ENCODE results near the gene CD248.

CD248 gene

DNA sequence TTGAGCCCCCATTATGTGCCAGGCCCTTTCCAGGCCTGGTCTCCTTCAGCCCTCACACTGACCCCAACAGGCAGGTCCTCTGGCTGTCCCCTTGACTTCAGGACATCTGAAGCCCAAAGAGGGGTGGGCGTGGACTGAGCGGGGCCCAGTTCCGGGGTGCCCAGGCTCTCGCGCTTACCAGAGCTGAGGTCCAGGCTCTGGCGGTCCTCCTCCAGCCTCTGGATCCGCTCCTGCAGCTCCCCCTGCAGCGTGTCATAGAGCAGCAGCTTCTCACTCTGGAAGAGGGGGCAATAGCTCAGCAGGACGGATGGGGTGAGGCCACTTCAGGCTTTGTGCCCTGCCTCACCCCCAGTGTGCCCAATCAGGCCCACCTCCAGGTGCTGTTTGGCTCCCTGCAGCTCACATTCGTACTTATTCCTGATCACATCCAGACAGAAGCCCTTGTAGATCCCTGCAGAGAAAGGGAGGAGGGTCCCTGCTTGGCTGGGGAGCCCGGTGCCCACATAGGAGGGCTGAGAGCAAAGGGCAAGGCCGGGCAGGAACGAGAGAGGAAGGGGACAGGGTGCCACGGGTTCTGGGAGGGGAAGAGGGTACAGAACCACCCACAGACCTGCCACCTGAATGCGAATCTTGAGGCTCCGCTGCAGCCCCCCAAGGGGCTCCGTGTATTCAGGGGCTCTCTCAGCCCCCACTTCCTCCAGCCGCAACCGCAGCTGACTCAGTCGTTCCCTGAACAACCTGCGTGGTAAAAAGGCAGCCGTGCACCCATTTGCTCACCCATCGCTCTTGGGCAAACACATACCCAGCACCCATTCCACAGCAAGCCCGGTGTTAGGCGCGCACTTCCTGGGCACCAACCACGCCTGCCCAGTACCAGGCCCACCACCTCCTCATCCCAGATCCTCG, 24.0 kb upstream of the CD248 start:
- no peak for DNase-seq (ENCODE audit: low read depth in 3 of 3)

DNA sequence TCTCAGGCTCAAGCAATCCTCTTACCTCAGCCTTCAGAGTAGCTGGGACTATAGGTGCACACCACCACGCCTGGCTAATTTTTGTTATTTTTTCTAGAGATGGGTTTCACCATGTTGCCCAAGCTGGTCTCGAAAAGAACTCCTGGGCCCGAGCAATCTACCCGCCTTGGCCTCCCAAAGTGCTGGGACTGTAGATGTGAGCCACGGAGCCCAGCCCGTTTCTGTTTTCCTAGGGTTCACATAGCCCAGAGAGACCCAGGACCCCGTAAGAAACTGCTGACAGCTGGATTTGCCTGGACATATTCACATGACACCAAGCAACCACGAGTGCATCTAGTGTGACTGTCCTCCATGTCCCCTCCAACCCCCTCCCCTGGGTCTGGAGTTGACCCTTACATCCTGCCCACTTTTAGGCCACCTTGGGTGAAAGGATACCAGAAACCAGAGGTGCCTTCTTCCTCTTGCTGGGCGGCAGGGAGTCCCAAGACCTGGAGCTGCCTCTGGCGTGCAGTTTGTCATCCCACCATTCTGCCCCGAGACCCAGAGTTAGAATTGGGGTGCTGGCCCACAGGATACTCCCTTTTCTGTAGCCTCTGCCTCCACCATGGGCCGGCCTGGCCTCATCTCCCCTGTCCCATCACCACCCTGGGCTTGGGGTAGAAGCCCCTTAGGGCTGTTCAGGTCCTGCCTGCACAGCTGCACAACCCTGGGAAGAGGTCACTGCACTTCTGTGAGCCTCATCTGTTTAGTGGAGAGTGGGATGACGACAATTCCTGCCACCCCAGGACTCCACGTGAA, 23.0 kb upstream of the CD248 start:
- DNase-seq (ENCODE audit: low read depth in 3 of 3): no peak

DNA sequence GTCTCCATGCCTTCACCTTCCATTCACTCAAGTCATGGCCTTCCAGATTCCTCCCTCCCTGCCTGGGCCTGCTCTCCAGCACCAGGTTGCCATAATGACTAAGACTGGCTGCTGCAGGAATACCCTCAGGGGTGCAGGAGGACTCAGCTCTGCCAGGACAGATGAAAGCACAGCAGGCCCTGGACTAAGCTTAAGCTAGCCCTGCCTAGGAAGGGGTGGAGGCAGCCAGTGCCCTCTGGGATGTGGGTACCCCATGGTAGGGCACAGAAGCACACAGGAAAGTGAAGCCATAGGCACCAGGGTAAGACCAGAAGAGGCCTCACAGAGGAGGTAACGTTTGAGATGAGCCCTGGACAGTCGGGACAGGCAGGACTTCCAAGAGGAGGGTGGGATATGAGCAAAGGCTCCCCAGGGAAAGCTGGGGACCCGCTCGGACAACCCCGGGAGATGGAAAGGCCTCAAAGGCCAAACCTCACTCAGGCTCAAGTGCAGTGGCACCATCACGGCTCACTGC, 22.4 kb upstream of the CD248 start:
- DNase-seq (ENCODE audit: low read depth in 3 of 3): no peak

- no peak for DNase-seq (ENCODE audit: low read depth in 3 of 3)
These were observed 21.7 kb upstream of the CD248 start for GRCh38 chr11:66338276-66339161.

GRCh38 chr11:66337103-66337899, 20.5 kb upstream of the CD248 start:
- DNase-seq (ENCODE audit: low read depth in 3 of 3): no peak

GRCh38 chr11:66336234-66337102, 19.6 kb upstream of the CD248 start, which contains the start of gene RIN1:
Gene RIN1, minus strand, starts transcription at chr11:66336434. Its CDS starts 32 bp downstream, at chr11:66336402.
- peak in 1 of 3 donors; percentile 43 for DNase-seq (ENCODE audit: low read depth in 3 of 3)

GRCh38 chr11:66335531-66336233, 18.8 kb upstream of the CD248 start:
- DNase-seq (ENCODE audit: low read depth in 3 of 3): no peak

DNA sequence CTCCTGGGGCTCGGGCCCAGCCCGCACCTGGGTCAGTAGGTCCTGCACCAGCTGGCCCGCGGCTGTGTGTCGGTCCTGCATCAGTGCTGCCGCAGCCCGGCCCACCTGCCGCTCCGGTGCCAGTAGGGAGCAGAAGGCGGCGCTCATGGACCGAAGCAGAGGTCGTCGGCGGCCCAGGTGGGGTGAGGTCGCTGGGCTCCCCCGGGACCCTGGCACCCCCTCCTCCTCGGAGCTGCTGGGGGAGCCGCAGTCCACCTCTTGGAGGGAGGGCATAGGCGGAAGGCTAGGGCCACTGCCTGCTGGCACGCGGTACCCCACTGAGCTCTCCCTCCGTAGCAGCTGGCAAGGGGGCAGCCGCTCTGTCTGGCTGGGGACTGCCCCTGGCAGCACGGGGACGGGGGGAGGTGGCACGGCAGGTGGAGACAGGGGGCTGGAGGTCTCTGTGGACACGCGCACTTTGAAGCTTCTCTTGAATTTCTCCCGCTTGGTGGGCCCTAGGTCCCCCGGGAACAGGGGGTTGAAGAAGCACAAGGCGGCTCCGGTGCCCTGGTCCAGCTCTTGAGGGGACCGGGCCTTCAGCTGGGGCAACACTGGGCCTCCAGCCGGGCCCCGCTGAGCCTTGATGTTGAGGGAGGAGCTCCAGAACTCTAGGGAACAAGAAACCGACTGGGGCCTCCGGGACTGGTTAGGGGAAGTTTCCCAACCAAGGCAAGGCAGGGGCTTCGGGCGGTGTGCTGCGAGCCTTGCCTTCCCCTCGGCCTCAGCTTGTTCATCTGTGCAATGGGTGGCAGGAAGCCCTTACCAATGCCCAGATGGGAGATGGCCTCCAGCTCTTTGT, 18.0 kb upstream of the CD248 start:
- DNase-seq (ENCODE audit: low read depth in 3 of 3): no peak

GRCh38 chr11:66333896-66334604, 17.2 kb upstream of the CD248 start:
- no peak for DNase-seq (ENCODE audit: low read depth in 3 of 3)

DNA sequence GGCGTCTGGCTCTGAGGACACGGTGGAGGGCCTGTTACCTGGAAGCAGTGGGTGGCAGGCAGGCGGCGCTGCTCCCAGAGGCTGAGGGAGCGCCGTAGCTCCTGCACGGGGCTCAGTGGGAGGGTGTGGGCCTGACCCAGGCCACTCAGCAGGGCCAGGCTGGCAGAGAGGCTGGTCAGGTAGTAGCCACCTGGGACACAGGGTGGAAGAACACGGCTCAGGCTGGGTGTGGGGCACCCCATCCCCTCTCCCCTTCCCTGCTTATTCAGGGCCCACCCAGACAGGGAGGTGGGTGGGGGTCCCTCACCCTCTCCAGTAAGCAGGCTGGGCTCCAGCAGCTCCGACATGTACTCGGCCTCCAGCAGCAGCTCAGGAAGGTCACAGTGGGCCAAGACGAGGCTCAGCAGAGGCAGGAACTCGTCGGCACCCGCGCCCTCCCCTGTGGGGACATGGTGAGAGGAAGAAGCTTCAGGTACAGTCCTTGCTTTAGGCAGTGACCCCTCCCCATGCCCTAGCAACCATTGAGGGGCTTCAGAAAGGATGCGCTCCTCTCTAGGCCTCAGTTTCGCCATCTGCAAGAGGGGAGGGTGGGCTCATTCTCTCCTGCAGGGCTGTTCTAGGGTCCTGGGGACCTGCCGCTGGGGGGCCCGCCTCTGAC, 16.5 kb upstream of the CD248 start:
- DNase-seq (ENCODE audit: low read depth in 3 of 3): no peak

- no peak for DNase-seq (ENCODE audit: low read depth in 3 of 3)
These were observed 15.8 kb upstream of the CD248 start for GRCh38 chr11:66332371-66333219.

DNA sequence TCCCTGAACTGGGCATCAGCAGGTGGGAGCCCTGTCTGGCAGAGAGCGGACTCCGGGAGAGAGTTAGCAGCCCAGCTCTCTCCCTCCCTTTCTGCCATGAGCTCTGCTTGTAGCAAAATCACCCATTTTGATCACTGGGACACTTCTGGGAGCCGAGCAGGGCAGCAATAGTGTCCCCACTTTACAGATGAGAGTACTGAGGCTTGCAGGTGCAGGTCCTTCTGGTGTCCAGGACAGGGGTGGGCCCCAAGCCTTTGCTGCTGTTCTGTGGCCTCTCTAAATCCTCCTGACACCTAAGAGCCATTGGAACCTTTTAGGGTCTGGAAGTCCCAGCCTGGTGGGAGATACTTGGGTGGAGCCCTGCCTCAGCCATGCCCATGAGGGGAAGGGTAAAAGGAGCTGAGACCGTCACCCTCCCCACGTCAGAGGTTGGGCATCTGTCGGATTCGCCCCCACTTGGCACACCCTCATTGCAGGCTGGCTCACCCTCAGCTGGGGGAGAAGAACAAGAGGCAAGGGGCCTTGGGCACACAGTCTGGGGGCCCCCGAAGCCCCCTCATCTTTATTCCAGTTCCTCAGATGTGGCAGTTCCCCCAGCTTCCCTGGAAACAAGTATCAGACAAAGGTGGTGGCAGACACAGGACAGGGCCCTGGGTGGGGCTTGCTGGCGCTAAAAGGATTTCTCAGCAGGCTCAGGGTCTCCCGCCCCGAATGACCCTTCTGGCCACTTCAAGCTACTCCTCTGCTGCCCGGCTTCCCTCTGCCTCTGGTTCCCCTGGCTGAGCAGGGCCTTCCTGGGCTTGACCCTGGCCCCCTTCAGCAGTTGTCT, 14.9 kb upstream of the CD248 start:
- DNase-seq (ENCODE audit: low read depth in 3 of 3): no peak

DNA sequence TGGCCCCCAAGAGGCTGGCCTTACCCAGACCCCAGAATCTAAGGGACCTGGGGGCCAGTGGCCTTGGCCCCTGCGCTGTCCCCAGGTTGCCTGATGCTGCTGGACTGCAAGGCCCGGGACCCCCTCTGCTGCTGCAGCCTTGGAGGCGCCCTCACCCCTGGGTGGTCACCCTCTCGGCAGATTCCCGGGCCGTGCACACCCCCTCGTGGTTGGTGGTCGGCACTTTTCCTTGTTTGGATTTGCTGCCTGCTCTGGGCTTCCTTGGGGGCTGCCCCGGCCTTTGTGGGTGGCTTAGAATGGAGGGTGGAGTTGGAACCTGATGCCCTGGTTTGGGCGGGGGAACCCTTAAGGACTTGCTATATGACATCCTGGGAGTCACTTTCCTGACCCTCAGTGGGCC, 14.1 kb upstream of the CD248 start:
- no peak for DNase-seq (ENCODE audit: low read depth in 3 of 3)

DNA sequence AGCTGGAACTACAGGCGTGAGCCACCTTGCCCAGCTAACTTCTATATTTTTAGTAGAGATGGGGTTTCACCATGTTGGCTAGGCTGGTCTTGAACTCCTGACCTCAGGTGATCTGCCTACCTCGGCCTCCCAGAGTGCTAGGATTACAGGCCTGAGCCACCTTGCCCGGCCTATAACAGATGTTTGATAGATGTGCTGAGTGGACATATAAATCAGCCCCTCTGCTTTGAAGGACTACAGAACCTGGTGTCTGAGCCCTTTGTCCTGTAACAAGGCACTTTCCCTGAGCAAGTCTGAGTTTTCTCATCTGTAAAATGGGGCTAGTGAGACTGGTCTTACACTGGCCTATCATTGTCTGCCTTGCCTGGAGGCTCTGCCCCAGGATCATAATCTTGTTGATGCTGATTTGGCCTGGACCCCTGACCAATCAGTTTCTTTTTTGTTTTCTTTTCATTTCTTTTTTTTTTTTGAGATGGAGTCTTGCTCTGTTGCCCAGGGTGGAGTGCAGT, 12.4 kb upstream of the CD248 start:
- DNase-seq (ENCODE audit: low read depth in 3 of 3): no peak

Measured in stimulated activated CD4-positive, alpha-beta T cell treated with anti-CD3 and anti-CD28 coated beads, TNF-alpha, amount 100 ng/mL, for 48 hours (primary cell).